ENCODE results near the gene VWA8.

VWA8 gene

GRCh38 chr13:41678249-41678648, 282.7 kb downstream of the VWA8 start:
- TF ChIP-seq REST (IDR thresholded peaks at IDR 0.05; ENCODE audit: insufficient read depth in 1 of 2, low read depth in 2 of 2, low read length in 2 of 2) (no peak), TAF1 (IDR thresholded peaks at IDR 0.05; ENCODE audit: borderline replicate concordance, insufficient read depth, low read length) (no peak), SIN3A (IDR thresholded peaks at IDR 0.05; ENCODE audit: borderline replicate concordance, insufficient read depth, low read length) (no peak), FOXP2 (optimal IDR thresholded peaks at IDR 0.05; ENCODE audit: borderline replicate concordance, extremely low read depth, extremely low read length, insufficient read depth) (no peak), POLR2AphosphoS5 (IDR thresholded peaks at IDR 0.05; ENCODE audit: low read depth, low read length) (no peak)

GRCh38 chr13:41675306-41675705, 285.6 kb downstream of the VWA8 start:
- TF ChIP-seq FOXP2 (optimal IDR thresholded peaks at IDR 0.05; ENCODE audit: borderline replicate concordance, extremely low read depth, extremely low read length, insufficient read depth) = no peak
- TF ChIP-seq POLR2AphosphoS5 (IDR thresholded peaks at IDR 0.05; ENCODE audit: low read depth, low read length) = no peak
- no peak for TF ChIP-seq TAF1 (IDR thresholded peaks at IDR 0.05; ENCODE audit: borderline replicate concordance, insufficient read depth, low read length)
- no peak for TF ChIP-seq SIN3A (IDR thresholded peaks at IDR 0.05; ENCODE audit: borderline replicate concordance, insufficient read depth, low read length)
- TF ChIP-seq REST (IDR thresholded peaks at IDR 0.05; ENCODE audit: insufficient read depth in 1 of 2, low read depth in 2 of 2, low read length in 2 of 2) = no peak

GRCh38 chr13:41674246-41674645, 286.7 kb downstream of the VWA8 start:
- TF ChIP-seq SIN3A (IDR thresholded peaks at IDR 0.05; ENCODE audit: borderline replicate concordance, insufficient read depth, low read length) = no peak
- TF ChIP-seq REST (IDR thresholded peaks at IDR 0.05; ENCODE audit: insufficient read depth in 1 of 2, low read depth in 2 of 2, low read length in 2 of 2) = no peak
- no peak for TF ChIP-seq FOXP2 (optimal IDR thresholded peaks at IDR 0.05; ENCODE audit: borderline replicate concordance, extremely low read depth, extremely low read length, insufficient read depth)
- no peak for TF ChIP-seq TAF1 (IDR thresholded peaks at IDR 0.05; ENCODE audit: borderline replicate concordance, insufficient read depth, low read length)
- TF ChIP-seq POLR2AphosphoS5 (IDR thresholded peaks at IDR 0.05; ENCODE audit: low read depth, low read length) = no peak

GRCh38 chr13:41673640-41674039, 287.3 kb downstream of the VWA8 start:
- TF ChIP-seq TAF1 (IDR thresholded peaks at IDR 0.05; ENCODE audit: borderline replicate concordance, insufficient read depth, low read length) = no peak
- TF ChIP-seq SIN3A (IDR thresholded peaks at IDR 0.05; ENCODE audit: borderline replicate concordance, insufficient read depth, low read length) = no peak
- no peak for TF ChIP-seq FOXP2 (optimal IDR thresholded peaks at IDR 0.05; ENCODE audit: borderline replicate concordance, extremely low read depth, extremely low read length, insufficient read depth)
- TF ChIP-seq POLR2AphosphoS5 (IDR thresholded peaks at IDR 0.05; ENCODE audit: low read depth, low read length) = no peak
- no peak for TF ChIP-seq REST (IDR thresholded peaks at IDR 0.05; ENCODE audit: insufficient read depth in 1 of 2, low read depth in 2 of 2, low read length in 2 of 2)
